ENCODE results near the gene SIGLEC8.

GRCh38 chr19:51466723-51467122 lies 8.5 kb upstream of the SIGLEC8 start:
- TF ChIP-seq EZH2 (IDR thresholded peaks at IDR 0.05; ENCODE audit: low read depth, low read length, severe bottlenecking): no peak
- TF ChIP-seq POLR2A (IDR thresholded peaks at IDR 0.05; ENCODE audit: control extremely low read depth in 1 of 2, low read depth in 2 of 2, low read length in 2 of 2): no peak
- TF ChIP-seq CTCF (IDR thresholded peaks at IDR 0.05; ENCODE audit: control extremely low read depth in 1 of 3, insufficient read depth in 1 of 3, low read depth in 1 of 3, low read length in 3 of 3): no peak
- no peak for TF ChIP-seq E2F6 (IDR thresholded peaks at IDR 0.05)
- TF ChIP-seq GTF2F1 (IDR thresholded peaks at IDR 0.05; ENCODE audit: borderline replicate concordance, low read depth, low read length): no peak
- TF ChIP-seq RAD21 (IDR thresholded peaks at IDR 0.05 in 1 of 2, conservative IDR thresholded peaks at IDR 0.05 in 1 of 2; ENCODE audit: low read depth in 2 of 2, low read length in 2 of 2): no peak
- TF ChIP-seq RFX5 (IDR thresholded peaks at IDR 0.05; ENCODE audit: borderline replicate concordance, low read depth, low read length): no peak
- TF ChIP-seq EP300 (IDR thresholded peaks at IDR 0.05; ENCODE audit: borderline replicate concordance in 1 of 2, low read depth in 2 of 2, low read length in 2 of 2): no peak
- no peak for TF ChIP-seq RBBP5 (IDR thresholded peaks at IDR 0.05; ENCODE audit: borderline replicate concordance, low read depth, low read length)
- no peak for TF ChIP-seq SP1 (IDR thresholded peaks at IDR 0.05; ENCODE audit: low read depth, low read length)
- TF ChIP-seq TCF12 (IDR thresholded peaks at IDR 0.05; ENCODE audit: low read depth, low read length): no peak

Data from H1 (cell line).